Measurements from ENCODE around the gene NUP58. TPM values are rescaled to one million over a fixed set of nuclear protein-coding genes. Genes with fewer than 3 reads are reported as not detected.

NUP58 gene
- total RNA-seq, 2 experiments from 2014 or later, result 80.6 to 86.7 TPM

DNA sequence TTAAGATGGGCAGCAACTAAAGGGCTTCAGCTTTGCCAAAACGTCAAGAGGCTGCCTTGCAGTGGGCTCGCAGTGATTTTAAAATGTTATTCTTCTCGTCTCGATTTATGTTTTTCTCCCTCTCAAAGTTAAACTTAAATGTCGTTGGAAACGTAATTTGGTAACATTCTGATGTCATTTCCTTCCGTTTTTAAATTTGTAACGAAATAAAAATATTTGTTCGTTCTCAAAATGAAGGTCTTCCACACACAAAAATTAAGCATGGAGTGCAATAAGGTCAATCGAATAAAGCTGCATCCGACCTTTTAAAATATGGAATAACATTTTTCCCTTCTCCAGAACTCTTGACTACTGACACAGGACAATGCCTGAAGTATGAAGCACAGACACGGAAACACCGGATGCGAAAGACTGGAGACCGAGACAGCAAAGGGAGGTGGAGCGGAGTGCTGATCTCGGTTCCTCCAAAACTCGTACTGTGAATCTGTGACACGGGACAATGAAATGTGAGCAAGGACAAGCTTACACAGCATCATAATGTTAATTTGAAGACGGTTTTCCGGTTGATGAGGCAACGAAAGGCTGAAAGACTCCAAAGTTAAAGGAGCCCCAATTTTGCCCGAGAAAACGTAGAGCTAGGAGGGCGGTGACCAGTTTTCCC is 15.0 kb upstream of the NUP58 start:
- H3K4me3 Mint-ChIP-seq, result peak overlapping the region; percentile 93
- H3K9me3 Mint-ChIP-seq, result no peaks in the 10 kb centered on the region
- DNase-seq, result peak; percentile 56
- peaks cover 21% of the 10 kb centered on the region for H3K36me3 Mint-ChIP-seq (ENCODE audit: low read depth)
- peaks cover 15% of the 10 kb centered on the region for H3K27me3 Mint-ChIP-seq
- H3K27ac Mint-ChIP-seq, result peak overlapping the region; percentile 99
- CTCF ChIA-PET, result interaction anchor here (0.6 to 2.1 kb wide), 7 partner anchors 10 to 33 kb away, joined by 3 to 17 read pairs (median 4); partner anchors contain the start of gene NUP58
- POLR2A ChIA-PET, result interaction anchor here (0.7 to 9.9 kb wide), 12 partner anchors 9 to 52 kb away, joined by 3 to 149 read pairs (median 5); partner anchors contain the start of gene NUP58
- H3K4me1 Mint-ChIP-seq, result peaks cover 54% of the 10 kb centered on the region

DNA sequence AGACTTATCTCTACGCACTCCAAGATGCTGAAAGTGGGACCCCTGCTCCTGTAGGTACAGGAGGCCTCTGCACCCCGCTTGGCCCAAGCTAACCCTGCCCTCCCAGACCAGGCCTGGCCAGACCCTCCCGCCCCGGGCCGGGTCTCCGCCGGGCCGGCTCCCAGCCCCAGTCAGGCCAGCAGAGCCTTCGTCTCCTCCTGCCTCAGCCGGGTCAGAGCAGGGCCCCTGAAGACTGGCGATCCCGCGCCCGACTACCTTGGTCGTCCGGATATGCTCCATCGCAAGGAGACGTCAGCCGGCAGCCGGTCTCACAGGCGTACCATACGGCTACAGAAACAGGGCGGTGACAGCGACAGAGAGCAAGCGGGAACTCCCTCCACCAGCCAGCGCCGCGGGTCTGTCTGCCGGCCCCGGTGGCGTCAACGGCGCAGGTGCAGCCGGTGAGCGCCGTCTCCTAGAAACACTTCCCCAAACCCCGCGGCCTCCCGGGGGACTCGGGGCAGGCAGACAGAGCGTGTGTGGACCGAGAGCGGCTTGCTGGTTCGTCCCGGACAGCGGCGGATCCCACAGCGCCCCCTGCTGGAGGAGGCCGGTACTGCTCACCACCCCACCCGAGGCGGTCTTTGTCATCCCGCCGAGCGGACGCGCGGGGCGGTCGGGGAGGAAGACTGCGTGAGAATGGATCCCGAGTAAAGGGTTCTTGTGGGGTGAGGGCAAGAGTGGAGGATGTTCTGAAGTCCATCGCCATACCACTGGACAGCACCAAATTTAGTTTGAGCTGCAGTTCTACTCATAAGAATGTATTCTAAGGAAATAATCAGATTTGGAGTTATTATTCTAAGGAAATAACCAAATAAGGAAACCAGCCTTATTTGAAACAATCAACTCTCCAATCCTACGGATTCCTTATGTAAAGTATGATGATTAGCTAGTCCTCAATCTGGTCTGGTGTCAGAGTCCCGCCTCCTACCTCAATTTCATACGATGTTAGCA is 14.2 kb upstream of the NUP58 start, which contains the start of gene MTMR6:
Gene MTMR6 (minus strand): TSS at position 520 of the 993 bp plus-strand sequence. CDS start 241 bp downstream, at position 279.
- H3K27ac Mint-ChIP-seq, result peak within 1 kb of the TSS; percentile 99
- DNase-seq, result peak; percentile 94
- no peaks in the 10 kb centered on the region for H3K9me3 Mint-ChIP-seq
- H3K27me3 Mint-ChIP-seq, result peaks cover 16% of the 10 kb centered on the region
- H3K36me3 Mint-ChIP-seq (ENCODE audit: low read depth), result peaks cover 21% of the 10 kb centered on the region
- POLR2A ChIA-PET, result interaction anchor here (0.7 to 9.9 kb wide), 16 partner anchors 8 to 765 kb away, joined by 3 to 149 read pairs (median 4); partner anchors contain the start of gene NUP58
- CTCF ChIA-PET, result interaction anchor here (0.6 to 2.1 kb wide), 14 partner anchors 9 to 34 kb away, joined by 3 to 17 read pairs (median 4); partner anchors contain the start of gene NUP58
- H3K4me1 Mint-ChIP-seq, result peaks cover 49% of the 10 kb centered on the region
- H3K4me3 Mint-ChIP-seq, result peak within 1 kb of the TSS; percentile 93

DNA sequence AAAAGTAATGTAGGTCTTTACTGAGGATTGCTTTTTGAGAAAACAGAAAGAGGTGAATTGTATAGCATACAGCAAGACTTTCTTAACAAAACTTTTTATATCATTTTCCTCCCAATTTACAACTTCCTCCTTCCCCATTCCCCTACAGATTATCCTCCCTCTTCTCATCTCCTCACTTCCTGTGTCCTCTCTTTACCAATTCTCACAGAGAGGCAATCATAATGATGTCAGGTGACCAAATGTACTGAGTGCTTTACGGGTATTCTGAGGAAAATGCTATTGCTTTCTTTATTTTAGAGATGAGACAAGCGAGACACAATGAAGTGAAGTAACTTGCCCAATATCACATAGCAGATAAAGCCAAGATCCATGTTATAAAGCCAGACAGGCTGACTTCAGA is 12.5 kb upstream of the NUP58 start:
- no peak for DNase-seq
- H3K36me3 Mint-ChIP-seq (ENCODE audit: low read depth), result peaks cover 10% of the 10 kb centered on the region
- POLR2A ChIA-PET, result interaction anchor here (9.9 kb wide), 1 partner anchor 15 kb away, joined by 149 read pairs; the partner anchor contains the start of gene NUP58
- H3K4me1 Mint-ChIP-seq, result peaks cover 36% of the 10 kb centered on the region
- no peak overlapping the region for H3K4me3 Mint-ChIP-seq
- H3K9me3 Mint-ChIP-seq, result no peaks in the 10 kb centered on the region
- CTCF ChIA-PET, result no interaction called here
- no peak overlapping the region for H3K27ac Mint-ChIP-seq
- peaks cover 16% of the 10 kb centered on the region for H3K27me3 Mint-ChIP-seq

DNA sequence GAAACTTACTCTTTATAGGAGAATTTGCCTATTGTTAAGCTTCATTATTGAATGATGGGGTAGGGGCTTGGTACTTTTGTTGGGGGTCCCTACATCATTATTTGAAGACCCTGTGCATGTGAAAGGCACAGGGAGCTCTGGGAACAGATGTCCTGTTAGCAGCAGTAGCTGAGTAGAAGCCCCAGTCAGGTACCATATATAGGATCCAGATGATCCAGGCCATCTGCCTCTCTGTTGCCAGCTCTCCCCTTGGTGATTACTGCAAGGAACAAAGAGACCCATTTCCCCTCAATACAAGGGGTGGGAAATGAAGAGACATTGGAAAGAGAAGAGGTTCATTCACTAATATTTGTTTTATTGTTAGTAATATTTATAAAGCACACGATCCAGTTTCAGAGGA is 9.7 kb upstream of the NUP58 start:
- peaks cover 26% of the 10 kb centered on the region for H3K27me3 Mint-ChIP-seq
- CTCF ChIA-PET, result no interaction called here
- H3K9me3 Mint-ChIP-seq, result no peaks in the 10 kb centered on the region
- H3K4me3 Mint-ChIP-seq, result no peak overlapping the region
- H3K4me1 Mint-ChIP-seq, result peaks cover 15% of the 10 kb centered on the region
- peaks cover 1% of the 10 kb centered on the region for H3K36me3 Mint-ChIP-seq (ENCODE audit: low read depth)
- POLR2A ChIA-PET, result interaction anchor here (1.0 to 2.6 kb wide), 2 partner anchors 8 to 10 kb away, joined by 3 to 15 read pairs; partner anchors contain the start of gene NUP58
- no peak for DNase-seq
- H3K27ac Mint-ChIP-seq, result no peak overlapping the region

DNA sequence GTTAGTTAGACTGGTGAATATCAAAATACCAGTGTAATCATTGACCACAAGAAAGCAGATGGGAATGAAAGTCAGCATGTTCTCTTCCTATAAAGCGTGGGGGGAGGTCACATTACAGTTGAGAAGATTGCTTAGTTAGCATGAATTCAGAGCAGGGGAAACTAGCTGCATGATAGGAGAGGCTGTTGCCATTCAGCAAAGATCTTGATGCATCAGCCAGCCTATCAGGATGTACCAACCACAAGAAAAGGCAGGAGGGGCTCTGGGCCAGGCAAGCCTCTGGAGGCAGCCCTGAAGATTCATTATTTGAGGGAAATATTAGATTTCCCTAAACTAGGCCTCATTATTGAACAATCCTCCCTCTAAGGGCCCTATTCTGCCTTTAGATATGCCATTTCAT is 9.1 kb upstream of the NUP58 start:
- ChIA-PET CTCF (no interaction called here), POLR2A (interaction anchor here (1.0 to 2.6 kb wide), 2 partner anchors 10 to 12 kb away, joined by 3 to 15 read pairs; partner anchors contain the start of gene NUP58)
- no peak overlapping the region for H3K4me3 Mint-ChIP-seq
- DNase-seq, result no peak
- H3K27ac Mint-ChIP-seq, result no peak overlapping the region
- H3K4me1 Mint-ChIP-seq, result peaks cover 15% of the 10 kb centered on the region
- H3K36me3 Mint-ChIP-seq (ENCODE audit: low read depth), result no peaks in the 10 kb centered on the region
- no peaks in the 10 kb centered on the region for H3K9me3 Mint-ChIP-seq
- peaks cover 32% of the 10 kb centered on the region for H3K27me3 Mint-ChIP-seq

DNA sequence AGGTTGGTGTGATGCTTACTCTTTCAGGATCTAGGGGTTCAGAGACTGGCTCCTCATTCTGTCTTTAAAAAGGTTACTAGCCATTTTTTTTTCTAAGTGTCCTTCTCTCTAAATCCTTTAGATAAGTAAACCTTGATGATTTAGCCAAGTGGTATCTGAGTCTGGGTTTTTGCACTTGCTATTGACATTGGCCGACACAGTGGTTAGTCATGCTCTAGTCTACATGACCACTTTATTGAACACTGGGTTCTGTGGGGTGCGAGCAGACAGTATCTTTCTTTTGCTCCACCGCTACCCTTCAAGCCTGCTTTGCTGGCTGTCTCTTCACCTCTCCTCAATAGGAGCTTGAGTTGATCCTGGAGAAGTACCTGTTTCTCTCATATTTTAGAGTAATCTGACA is 6.2 kb upstream of the NUP58 start:
- Mint-ChIP-seq H3K4me1 (peaks cover 7% of the 10 kb centered on the region), H3K4me3 (no peak overlapping the region), H3K36me3 (ENCODE audit: low read depth) (no peaks in the 10 kb centered on the region), H3K27ac (no peak overlapping the region), H3K9me3 (peaks cover 1% of the 10 kb centered on the region), H3K27me3 (peaks cover 26% of the 10 kb centered on the region)
- ChIA-PET CTCF (interaction anchor here (2.8 kb wide), 1 partner anchor 8 kb away, joined by 17 read pairs; the partner anchor contains the start of gene MTMR6), POLR2A (interaction anchor here (0.7 kb wide), 1 partner anchor 7 kb away, joined by 3 read pairs; no protein-coding TSS in a partner anchor)
- DNase-seq, result no peak

DNA sequence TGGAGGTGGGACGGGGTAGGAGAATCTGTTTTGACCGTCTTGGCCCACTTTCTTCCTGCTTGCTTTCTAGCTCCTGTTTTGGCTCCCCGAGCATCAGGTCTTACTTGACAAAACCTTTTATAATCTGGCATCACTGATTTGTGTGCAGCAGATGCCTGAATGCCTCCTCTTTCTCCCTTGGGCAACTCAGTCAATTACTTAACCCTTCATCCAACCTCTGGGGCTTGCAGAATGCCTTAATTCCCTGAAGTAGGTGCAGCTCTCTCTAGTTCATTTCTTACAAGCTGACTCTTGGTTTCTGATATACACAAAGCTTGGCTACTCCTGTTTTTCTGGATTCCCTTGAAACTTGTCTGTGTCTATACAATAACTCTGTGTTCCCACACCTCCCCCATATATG is 5.7 kb upstream of the NUP58 start:
- ChIA-PET CTCF (interaction anchor here (2.8 kb wide), 1 partner anchor 9 kb away, joined by 17 read pairs; the partner anchor contains the start of gene MTMR6), POLR2A (interaction anchor here (0.7 to 1.4 kb wide), 2 partner anchors 8 to 52 kb away, joined by 3 read pairs; no protein-coding TSS in a partner anchor)
- H3K4me1 Mint-ChIP-seq, result peaks cover 12% of the 10 kb centered on the region

DNA sequence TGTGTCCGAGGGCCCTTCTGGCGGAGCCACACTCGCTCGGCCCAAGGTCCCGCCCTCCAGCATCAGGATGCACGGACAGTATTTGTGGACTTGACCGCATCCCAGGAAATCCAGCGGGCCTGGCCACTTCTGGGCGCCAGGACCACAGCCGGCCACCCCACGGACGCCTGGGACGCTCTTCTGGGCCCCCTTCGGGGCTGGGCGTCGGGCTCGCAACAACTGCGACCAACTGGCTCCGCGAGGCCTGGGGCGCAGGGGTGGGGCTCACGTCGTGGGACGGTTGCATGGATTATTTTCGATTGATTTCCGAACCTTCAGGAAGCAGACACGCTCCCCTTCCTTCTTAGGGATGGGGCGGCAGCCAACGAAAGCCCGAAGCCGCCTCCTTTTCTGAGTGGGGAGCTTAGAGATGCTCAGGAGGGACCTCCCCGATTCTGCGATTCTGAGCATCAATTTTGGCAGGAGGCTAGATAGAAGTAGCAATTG is 521 bp upstream of the NUP58 start:
- ChIA-PET CTCF (interaction anchor here (1.0 to 2.7 kb wide), 2 partner anchors 13 to 14 kb away, joined by 5 to 10 read pairs; no protein-coding TSS in a partner anchor), POLR2A (interaction anchor here (1.0 to 9.4 kb wide), 4 partner anchors 9 to 29 kb away, joined by 3 to 149 read pairs (median 15); partner anchors contain the start of gene MTMR6)
- Mint-ChIP-seq H3K36me3 (ENCODE audit: low read depth) (peaks cover 33% of the 10 kb centered on the region), H3K4me1 (peaks cover 40% of the 10 kb centered on the region), H3K9me3 (peaks cover 3% of the 10 kb centered on the region), H3K4me3 (peak overlapping the region; percentile 95), H3K27me3 (peaks cover 14% of the 10 kb centered on the region), H3K27ac (peak overlapping the region; percentile 92)
- DNase-seq, result no peak

More for the DNA sequence above, 5.7 kb upstream of the NUP58 start:
- H3K9me3 Mint-ChIP-seq, result peaks cover 3% of the 10 kb centered on the region
- DNase-seq, result no peak
- no peaks in the 10 kb centered on the region for H3K36me3 Mint-ChIP-seq (ENCODE audit: low read depth)
- H3K4me3 Mint-ChIP-seq, result no peak overlapping the region
- no peak overlapping the region for H3K27ac Mint-ChIP-seq
- H3K27me3 Mint-ChIP-seq, result peaks cover 26% of the 10 kb centered on the region

DNA sequence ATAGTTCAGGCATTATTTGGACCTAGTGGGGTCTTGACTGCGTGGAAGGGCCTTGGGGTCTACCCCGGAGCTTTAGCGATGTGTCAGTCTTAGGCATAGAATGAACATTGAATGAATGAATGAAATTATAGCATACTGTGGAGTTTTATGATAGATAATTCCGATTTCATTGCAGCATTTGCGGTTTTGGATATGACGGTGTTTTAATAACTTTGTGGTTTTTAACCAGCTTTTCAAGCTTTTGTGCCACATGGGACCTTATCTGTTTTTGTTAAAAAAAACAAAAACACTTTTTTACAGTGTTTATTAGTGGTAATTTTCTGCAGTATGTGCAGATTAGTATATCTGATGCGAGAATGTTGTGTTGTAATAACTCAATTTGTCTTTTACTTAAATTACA is 696 bp downstream of the NUP58 start:
- H3K4me1 Mint-ChIP-seq, result peaks cover 48% of the 10 kb centered on the region
- no peak for DNase-seq
- H3K27me3 Mint-ChIP-seq, result peaks cover 5% of the 10 kb centered on the region
- peaks cover 39% of the 10 kb centered on the region for H3K36me3 Mint-ChIP-seq (ENCODE audit: low read depth)
- ChIA-PET CTCF (interaction anchor here (0.6 to 2.7 kb wide), 5 partner anchors 11 to 597 kb away, joined by 3 to 10 read pairs (median 4); no protein-coding TSS in a partner anchor), POLR2A (interaction anchor here (0.7 to 9.4 kb wide), 12 partner anchors 9 to 920 kb away, joined by 3 to 149 read pairs (median 4); partner anchors contain the start of genes MTMR6 and RNF6)
- peak overlapping the region; percentile 95 for H3K4me3 Mint-ChIP-seq
- H3K27ac Mint-ChIP-seq, result peak overlapping the region; percentile 92
- peaks cover 3% of the 10 kb centered on the region for H3K9me3 Mint-ChIP-seq

DNA sequence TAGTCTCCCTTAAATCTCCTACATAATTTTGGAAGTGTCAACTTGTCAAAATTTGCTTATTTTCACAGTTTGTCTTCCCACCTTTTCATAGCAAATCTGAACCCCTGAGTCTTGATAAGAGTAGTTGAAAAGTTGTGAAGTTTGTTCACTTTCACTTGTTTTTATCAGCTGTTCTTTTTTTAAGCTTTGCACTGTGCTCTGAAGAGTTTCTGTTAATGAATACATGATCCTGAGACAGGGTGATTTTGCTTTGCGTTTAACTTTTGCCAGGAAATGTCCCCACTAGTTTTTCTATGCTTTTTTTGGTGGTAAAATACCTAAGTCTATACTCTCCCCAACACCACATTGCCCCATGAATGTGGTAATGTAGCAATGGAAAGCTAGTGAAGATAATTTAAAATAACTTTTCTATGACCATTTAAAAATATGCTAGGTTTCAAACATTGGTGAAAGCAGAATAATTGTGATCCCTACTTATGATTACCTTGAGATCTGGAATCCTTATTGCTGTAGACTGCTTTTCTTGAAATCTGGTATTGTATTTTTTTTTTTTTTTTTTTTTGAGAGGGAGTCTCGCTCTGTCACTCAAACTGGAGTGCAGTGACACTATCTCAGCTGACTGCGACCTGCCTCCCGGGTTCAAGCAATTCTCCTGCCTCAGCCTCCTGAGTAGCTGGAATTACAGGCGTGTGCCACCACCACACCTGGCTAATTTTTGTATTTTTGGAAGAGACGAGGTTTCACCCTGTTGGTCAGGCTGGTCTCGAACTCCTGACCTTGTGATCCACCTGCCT is 5.4 kb downstream of the NUP58 start:
- peaks cover 68% of the 10 kb centered on the region for H3K36me3 Mint-ChIP-seq (ENCODE audit: low read depth)
- CTCF ChIA-PET, result interaction anchor here (0.6 kb wide), 1 partner anchor 63 kb away, joined by 3 read pairs; no protein-coding TSS in a partner anchor
- H3K4me1 Mint-ChIP-seq, result peaks cover 44% of the 10 kb centered on the region
- POLR2A ChIA-PET, result interaction anchor here (3.5 to 9.4 kb wide), 2 partner anchors 17 to 21 kb away, joined by 11 to 149 read pairs; partner anchors contain the start of gene MTMR6
- no peak overlapping the region for H3K4me3 Mint-ChIP-seq
- no peaks in the 10 kb centered on the region for H3K9me3 Mint-ChIP-seq
- no peaks in the 10 kb centered on the region for H3K27me3 Mint-ChIP-seq
- no peak overlapping the region for H3K27ac Mint-ChIP-seq
- no peak for DNase-seq

DNA sequence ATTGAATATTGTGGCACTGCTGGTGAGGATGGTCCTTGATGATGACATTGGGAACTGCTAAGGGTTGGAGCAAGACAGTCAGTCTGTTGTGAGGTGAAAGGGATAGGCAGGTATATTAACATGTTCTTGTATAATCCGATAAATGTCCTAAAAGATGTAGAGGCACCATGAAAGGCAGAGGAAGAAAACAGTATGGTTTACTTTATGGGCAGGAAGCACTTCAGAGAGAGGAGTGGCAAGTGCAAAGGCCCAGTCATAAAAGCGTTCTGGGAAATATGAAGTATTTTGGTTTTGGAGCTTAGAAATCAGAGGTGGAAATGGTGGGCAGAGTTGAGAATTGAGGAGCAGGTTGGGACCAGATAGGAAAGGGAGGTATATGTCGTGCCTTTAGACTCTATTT is 9.5 kb downstream of the NUP58 start:
- Mint-ChIP-seq H3K4me1 (peaks cover 16% of the 10 kb centered on the region), H3K4me3 (no peak overlapping the region), H3K9me3 (no peaks in the 10 kb centered on the region), H3K27me3 (no peaks in the 10 kb centered on the region), H3K36me3 (ENCODE audit: low read depth) (peaks cover 58% of the 10 kb centered on the region), H3K27ac (no peak overlapping the region)
- ChIA-PET POLR2A (interaction anchor here (1.1 kb wide), 1 partner anchor 8 kb away, joined by 3 read pairs; no protein-coding TSS in a partner anchor), CTCF (no interaction called here)
- DNase-seq, result no peak
